Measurements from ENCODE around the gene DCC. TPM values are rescaled to one million over a fixed set of nuclear protein-coding genes. Genes with fewer than 3 reads are reported as not detected.

DCC gene
- total RNA-seq, 1 experiment from 2014 or later: not detected

- H3K36me3 ChIP-seq (ENCODE audit: low read depth): no peaks in the 10 kb centered on the region
- H2AFZ ChIP-seq: no peak overlapping the region
- no peak overlapping the region for H3K4me3 ChIP-seq
- H3K27me3 ChIP-seq (ENCODE audit: insufficient read depth, low read depth): peaks cover 10% of the 10 kb centered on the region; the same call in 1 of the 2 replicates
- no peaks in the 10 kb centered on the region for H3K9me3 ChIP-seq (ENCODE audit: insufficient read depth, low read depth)
- TF ChIP-seq CTCF (conservative IDR thresholded peaks at IDR 0.05): no peak
- TF ChIP-seq EZH2 (IDR thresholded peaks at IDR 0.05; ENCODE audit: low read depth): no peak
- H3K4me2 ChIP-seq: no peak overlapping the region
- H3F3A ChIP-seq (ENCODE audit: insufficient read depth, low read depth): no peaks in the 10 kb centered on the region
- intact Hi-C loops (cut with micrococcal nuclease; ENCODE audit: unreplicated experiment): no loop called here
- no peak for DNase-seq
- no peaks in the 10 kb centered on the region for H3K4me1 ChIP-seq (replicated peaks; ENCODE audit: insufficient read depth)
- no peak overlapping the region for H3K27ac ChIP-seq
- no TSS peak for BruUV-seq (replicated peaks)
- H3K9me2 ChIP-seq (ENCODE audit: insufficient read depth): no peaks in the 10 kb centered on the region
- no peaks in the 10 kb centered on the region for H4K20me1 ChIP-seq (ENCODE audit: insufficient read depth)
- no peaks in the 10 kb centered on the region for H3K79me2 ChIP-seq (ENCODE audit: low read depth)
- CTCF ChIA-PET: no interaction called here
- POLR2A ChIA-PET (ENCODE audit: unreplicated experiment): no interaction called here
These were observed 87.7 kb downstream of the DCC start for GRCh38 chr18:52427521-52428175.

GRCh38 chr18:52431683-52432082 is 91.7 kb downstream of the DCC start:
- H4K20me1 ChIP-seq (ENCODE audit: insufficient read depth): no peaks in the 10 kb centered on the region
- no peak overlapping the region for H3K27ac ChIP-seq
- H2AFZ ChIP-seq: no peak overlapping the region
- no peak overlapping the region for H3K4me3 ChIP-seq
- H3K9me3 ChIP-seq (ENCODE audit: insufficient read depth, low read depth): no peaks in the 10 kb centered on the region
- DNase-seq: no peak
- H3K4me1 ChIP-seq (replicated peaks; ENCODE audit: insufficient read depth): no peaks in the 10 kb centered on the region
- peaks cover 24% of the 10 kb centered on the region; the same call in 1 of the 2 replicates for H3K27me3 ChIP-seq (ENCODE audit: insufficient read depth, low read depth)
- H3K36me3 ChIP-seq (ENCODE audit: low read depth): no peaks in the 10 kb centered on the region
- no peak overlapping the region for H3K4me2 ChIP-seq
- no TSS peak for BruUV-seq (replicated peaks)
- ChIA-PET POLR2A (ENCODE audit: unreplicated experiment) (no interaction called here), CTCF (no interaction called here)
- H3K79me2 ChIP-seq (ENCODE audit: low read depth): no peaks in the 10 kb centered on the region
- no peaks in the 10 kb centered on the region for H3F3A ChIP-seq (ENCODE audit: insufficient read depth, low read depth)
- intact Hi-C loops (cut with micrococcal nuclease; ENCODE audit: unreplicated experiment): no loop called here
- H3K9me2 ChIP-seq (ENCODE audit: insufficient read depth): no peaks in the 10 kb centered on the region
- TF ChIP-seq CTCF (conservative IDR thresholded peaks at IDR 0.05) (no peak), EZH2 (IDR thresholded peaks at IDR 0.05; ENCODE audit: low read depth) (no peak)

- POLR2A ChIA-PET (ENCODE audit: unreplicated experiment): no interaction called here
- no TSS peak for BruUV-seq (replicated peaks)
- DNase-seq: no peak
- CTCF ChIA-PET: no interaction called here
- intact Hi-C loops (cut with micrococcal nuclease; ENCODE audit: unreplicated experiment): no loop called here
- Histone ChIP-seq H3F3A (ENCODE audit: insufficient read depth, low read depth) (no peaks in the 10 kb centered on the region), H3K4me1 (replicated peaks; ENCODE audit: insufficient read depth) (no peaks in the 10 kb centered on the region), H3K27ac (no peak overlapping the region), H3K79me2 (ENCODE audit: low read depth) (no peaks in the 10 kb centered on the region), H3K4me3 (no peak overlapping the region), H4K20me1 (ENCODE audit: insufficient read depth) (no peaks in the 10 kb centered on the region), H3K27me3 (ENCODE audit: insufficient read depth, low read depth) (peaks cover 24% of the 10 kb centered on the region; the same call in 1 of the 2 replicates), H3K4me2 (no peak overlapping the region), H2AFZ (no peak overlapping the region), H3K9me2 (ENCODE audit: insufficient read depth) (no peaks in the 10 kb centered on the region), H3K9me3 (ENCODE audit: insufficient read depth, low read depth) (no peaks in the 10 kb centered on the region), H3K36me3 (ENCODE audit: low read depth) (no peaks in the 10 kb centered on the region)
- TF ChIP-seq EZH2 (IDR thresholded peaks at IDR 0.05; ENCODE audit: low read depth): no peak
- no peak for TF ChIP-seq CTCF (conservative IDR thresholded peaks at IDR 0.05)
These were observed 93.8 kb downstream of the DCC start for GRCh38 chr18:52433797-52434196.

Data from PC-9 (cell line).